CD1c-positive myeloid dendritic cell (primary cell): ENCODE results near the gene KCNIP4.
"Not testable (repeated sequence)": the region's sequence is repeated elsewhere in the genome, so short reads cannot be mapped to it uniquely, and the experiment has no call there.

ENCODE experiments used
- DNase-seq: peaks from one replicate; pipeline ENCODE4 v3.0.0-alpha.2; 2016; ENCODE audit errors: extremely low spot score

Gene KCNIP4

DNA sequence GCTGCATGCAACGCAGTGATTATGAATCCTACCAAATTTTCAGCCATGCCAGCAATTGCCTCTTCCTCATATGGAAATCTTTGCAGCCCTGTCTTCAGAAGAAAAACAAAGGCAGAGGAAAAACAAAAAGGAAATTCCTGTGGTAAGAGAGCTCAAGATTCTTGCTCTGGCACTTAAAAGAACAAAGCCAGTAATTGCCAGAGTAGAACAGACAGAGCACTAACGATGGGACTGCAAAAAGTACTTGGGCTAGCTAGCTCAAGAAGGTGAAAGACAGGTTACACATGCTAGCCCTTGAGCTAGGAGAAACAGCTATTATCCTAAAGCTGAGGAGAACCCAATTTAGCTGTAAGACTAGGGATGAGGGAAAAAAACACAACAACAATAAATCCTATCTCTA is 582.3 kb downstream of the KCNIP4 start:
- no peak for DNase-seq

DNA sequence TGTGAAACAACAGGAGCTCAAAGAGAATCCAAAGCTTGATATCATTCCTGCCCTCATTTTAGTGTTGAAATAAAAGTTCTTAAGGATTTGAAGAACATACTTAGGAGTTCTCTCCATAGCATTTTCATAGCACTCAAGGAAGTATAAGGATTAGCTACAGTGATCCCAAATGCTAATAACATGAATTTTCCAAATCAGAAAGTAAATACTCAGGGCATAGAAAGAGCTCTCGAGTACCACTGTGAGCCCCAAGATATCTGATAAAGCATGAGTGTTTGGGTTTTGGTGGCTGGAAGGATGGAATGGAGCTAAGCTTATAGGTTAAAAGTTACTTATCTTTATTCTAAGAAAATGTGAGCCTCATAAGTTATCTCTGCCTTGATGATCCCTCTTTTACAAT is 584.9 kb downstream of the KCNIP4 start:
- no peak for DNase-seq

- DNase-seq, result not testable (repeated sequence)
Observed at GRCh38 chr4:21352354-21352753, 596.2 kb downstream of the KCNIP4 start.

DNA sequence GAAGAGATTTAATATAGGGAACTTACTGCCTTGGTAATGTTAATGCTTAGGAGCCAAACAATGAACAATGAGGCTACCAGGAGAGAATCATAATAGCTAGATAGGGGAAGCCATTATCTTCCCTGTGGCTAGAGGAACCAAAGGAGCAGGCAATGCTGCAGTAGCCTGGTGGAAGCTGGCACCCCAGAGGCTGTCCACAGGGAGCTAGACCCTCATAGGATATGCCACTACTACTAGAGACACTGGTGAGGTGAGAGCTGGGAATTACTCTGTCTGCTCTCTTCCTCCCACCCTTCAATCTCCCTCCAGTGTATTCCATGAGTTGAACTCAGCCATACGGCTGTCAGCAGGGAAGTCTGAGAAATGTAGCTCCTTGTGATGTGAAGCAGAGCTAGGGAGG is 601.4 kb downstream of the KCNIP4 start:
- no peak for DNase-seq

DNA sequence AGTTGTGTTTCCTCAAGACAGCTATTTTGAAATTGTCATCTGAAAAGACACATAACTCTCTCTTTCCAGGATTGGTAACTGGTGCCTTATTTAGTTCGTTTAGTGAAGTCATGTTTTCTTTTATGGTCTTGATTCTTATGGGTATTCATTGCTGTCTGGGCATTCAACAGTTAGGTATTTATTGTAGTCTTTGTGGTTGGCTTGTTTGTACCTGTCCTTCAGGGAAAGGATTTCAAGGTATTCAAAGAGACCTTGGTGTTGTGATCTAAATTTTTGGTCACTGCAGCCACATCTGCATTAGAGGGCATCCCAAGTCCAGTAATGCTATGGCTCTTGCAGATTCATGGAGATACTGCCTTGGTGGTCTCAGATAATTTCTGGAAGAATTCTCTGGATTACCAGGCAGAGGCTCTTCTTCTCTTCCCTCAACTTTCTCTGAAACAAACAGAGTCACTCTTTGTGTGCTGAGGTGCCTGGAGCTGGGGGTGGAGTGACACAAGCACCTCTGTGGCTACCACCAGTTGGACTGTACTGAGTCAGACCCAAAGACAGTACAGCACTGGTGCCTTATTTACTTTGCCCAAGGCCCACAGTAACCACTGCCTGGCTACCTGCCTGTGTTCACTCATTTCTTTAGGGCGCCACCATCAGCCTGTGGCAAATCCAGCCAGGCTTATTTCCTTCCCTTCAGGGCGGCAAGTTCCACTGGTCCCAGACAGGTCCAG is 620.4 kb downstream of the KCNIP4 start:
- no peak for DNase-seq

- no peak for DNase-seq
Observed at GRCh38 chr4:21320034-21320433, 628.5 kb downstream of the KCNIP4 start.

- no peak for DNase-seq
Observed at GRCh38 chr4:21307709-21308108, 640.9 kb downstream of the KCNIP4 start.

- no peak for DNase-seq
Observed at GRCh38 chr4:21304540-21304887, 644.1 kb downstream of the KCNIP4 start.

DNA sequence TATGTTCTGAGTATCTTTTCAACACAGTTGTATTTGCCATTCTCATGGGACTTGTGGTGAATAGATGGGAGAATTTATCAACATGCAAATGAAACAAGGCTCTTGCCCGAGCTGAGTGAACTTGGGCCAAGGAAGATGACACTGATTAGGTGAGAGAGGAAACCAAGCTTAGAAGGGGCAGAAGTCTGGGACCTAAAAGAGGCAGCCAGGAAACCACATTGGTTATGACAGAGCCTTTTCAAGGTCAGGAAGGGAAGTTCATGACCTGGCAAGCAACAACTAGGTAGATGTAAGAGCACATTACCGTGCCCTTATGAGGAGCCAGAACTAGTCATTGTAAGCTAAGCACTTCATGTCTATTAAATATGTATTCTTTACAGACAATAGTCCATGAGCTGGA is 658.0 kb downstream of the KCNIP4 start:
- DNase-seq, result no peak

- DNase-seq, result no peak
Observed at GRCh38 chr4:21276046-21276445, 672.5 kb downstream of the KCNIP4 start.

DNA sequence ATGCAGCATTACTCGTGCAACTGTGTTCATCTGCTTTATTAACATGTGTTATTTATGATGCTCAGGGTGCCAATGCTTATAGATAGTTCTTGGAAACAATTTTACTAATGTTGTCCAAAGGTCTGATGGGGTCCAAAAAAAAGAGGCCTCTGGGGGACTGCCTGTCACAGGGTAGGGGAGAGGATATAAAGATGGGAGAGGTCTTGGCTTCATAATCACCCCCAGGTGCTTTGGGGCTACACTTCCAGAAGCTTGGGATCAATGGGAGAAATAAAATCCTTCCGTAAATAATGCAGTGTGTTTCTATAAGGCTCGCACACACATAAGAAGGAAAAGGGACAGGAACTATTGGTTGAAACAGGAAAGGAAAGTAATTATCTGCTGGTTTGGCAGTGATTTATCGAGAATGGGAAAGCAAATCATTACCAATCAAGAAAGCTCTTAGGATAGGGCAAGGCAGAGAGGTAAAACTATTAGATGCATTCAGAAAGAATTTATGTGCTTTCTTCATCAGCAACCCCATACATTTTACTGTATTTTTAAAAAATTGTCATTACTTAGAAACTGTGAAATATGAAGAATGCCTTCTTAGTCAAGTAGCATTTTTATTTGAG is 677.0 kb downstream of the KCNIP4 start:
- no peak for DNase-seq

GRCh38 chr4:21248331-21248730 is 700.2 kb downstream of the KCNIP4 start:
- no peak for DNase-seq

GRCh38 chr4:21242163-21242562 is 706.4 kb downstream of the KCNIP4 start:
- no peak for DNase-seq

GRCh38 chr4:21226637-21227538 is 721.7 kb downstream of the KCNIP4 start:
- DNase-seq, result no peak

DNA sequence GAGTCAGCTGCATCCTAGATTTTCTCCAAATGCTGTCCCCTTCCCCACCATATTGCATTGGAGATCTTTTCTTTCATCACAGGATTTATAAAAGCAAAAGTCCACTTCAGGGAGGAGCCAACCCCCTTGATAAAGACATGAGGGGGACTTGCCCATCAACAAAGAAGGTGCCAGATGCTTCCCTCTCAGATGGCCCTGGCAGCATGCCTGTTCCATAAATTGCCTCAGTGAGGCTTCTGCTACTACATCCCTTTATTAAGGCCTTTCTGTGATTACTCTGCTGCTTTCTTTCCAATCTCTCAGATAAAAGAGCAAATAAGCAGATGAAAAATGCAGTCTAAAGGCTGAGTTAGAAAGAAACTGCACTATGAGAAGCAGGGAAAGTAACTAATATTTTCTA is 736.7 kb downstream of the KCNIP4 start:
- DNase-seq, result no peak

- no peak for DNase-seq
Observed at GRCh38 chr4:21209860-21210259, 738.7 kb downstream of the KCNIP4 start.

DNA sequence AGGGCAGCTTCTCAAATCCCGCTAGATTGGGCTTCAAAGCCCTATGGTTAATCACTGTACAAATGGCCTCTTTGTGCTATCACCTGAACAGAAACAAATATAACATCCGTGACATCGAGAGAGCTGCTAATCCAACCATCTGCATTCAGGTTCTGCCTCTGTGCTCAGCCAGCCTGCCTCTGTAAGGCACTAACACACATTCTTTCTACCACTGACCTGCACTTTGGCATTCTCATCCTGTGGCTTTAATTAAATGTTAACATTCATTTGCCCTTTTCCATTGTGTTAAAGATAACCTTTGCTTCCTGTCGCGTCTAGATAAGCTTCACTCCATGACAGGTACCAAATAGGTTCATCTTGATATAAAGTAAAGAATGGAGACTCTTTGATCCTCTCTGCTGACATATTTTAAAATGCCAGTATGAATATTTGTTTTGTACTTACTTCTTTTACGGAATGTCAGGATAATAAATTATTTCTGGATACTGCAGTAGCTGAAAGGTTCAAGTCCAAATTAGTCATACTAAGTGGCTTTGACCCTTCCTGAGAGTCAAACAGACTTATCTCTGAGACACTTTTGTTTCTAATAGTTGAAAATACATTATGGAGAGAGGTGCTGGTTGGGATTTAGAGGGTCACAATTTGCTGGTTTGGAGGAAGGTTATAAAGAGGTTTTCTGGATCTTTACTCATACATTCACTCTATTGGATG is 742.6 kb downstream of the KCNIP4 start:
- DNase-seq, result no peak

- DNase-seq, result no peak
Observed at GRCh38 chr4:21203416-21203815, 745.2 kb downstream of the KCNIP4 start.

GRCh38 chr4:21202959-21203358 is 745.6 kb downstream of the KCNIP4 start:
- no peak for DNase-seq

DNA sequence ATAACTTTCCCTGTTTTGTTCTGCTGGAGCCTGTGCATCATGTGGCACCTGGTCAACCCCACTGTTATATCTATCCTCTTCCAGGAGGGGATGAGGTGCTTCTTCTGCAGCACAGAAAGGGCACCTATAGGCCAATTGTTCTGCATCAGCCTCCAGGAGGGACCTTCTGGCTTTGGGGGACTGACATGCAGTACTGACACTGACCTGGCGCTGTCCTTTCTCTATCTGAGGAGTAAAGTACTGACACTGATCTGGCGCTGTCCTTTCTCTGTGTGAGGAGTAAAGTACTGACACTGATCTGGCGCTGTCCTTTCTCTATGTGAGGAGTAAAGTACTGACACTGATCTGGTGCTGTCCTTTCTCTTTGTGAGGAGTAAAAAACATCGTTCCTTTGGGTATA is 749.9 kb downstream of the KCNIP4 start:
- DNase-seq, result no peak

DNA sequence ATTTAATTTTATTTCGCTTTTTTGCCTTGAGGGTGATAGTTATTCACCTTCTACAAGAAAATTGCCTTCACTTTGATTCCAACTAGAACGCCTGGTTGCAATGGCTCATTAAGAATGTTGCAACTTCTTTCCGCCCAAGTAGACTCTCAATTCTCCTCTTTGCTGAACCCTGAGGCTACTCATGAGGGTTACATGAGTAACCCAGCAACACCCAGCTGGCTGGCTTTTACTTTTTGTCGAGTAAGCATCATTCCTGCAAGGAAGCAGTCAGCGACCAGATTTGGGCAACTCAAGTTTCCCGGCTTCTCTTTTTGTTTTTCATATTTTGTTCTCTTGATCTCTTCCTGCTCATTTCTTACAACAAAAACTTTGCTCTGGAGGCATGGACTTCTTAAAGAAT is 752.9 kb downstream of the KCNIP4 start:
- DNase-seq, result no peak

DNA sequence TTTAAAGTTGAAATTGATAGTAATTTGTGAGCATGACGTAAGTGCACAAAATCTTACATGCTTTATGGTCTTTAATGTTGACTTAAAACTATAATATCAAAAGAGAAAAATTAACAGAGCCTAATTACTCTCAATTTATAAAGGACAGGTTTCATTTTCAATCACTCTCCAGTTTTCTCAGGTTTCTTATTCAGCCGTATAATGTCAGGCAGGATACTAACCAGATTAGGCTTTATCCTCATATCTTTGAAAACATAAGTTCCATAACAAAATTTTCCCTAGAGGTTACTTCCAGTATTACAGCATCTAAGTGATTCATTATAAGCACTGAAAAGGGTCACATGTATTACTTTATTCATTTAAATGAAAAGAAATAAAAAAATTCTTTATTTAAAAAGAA is 756.2 kb downstream of the KCNIP4 start:
- no peak for DNase-seq
